ENCODE measurements around the gene CARF. TPM values are rescaled to one million over a fixed set of nuclear protein-coding genes. Genes with fewer than 3 reads are reported as not detected.

Gene CARF
- total and polyA plus RNA-seq, 4 donors = 0.98 to 4.3 (median 2.9) TPM

GRCh38 chr2:202871300-202872141 is 40.6 kb upstream of the CARF start, which contains the start of gene ICA1L (continued):
- TF ChIP-seq, protein P1, sequence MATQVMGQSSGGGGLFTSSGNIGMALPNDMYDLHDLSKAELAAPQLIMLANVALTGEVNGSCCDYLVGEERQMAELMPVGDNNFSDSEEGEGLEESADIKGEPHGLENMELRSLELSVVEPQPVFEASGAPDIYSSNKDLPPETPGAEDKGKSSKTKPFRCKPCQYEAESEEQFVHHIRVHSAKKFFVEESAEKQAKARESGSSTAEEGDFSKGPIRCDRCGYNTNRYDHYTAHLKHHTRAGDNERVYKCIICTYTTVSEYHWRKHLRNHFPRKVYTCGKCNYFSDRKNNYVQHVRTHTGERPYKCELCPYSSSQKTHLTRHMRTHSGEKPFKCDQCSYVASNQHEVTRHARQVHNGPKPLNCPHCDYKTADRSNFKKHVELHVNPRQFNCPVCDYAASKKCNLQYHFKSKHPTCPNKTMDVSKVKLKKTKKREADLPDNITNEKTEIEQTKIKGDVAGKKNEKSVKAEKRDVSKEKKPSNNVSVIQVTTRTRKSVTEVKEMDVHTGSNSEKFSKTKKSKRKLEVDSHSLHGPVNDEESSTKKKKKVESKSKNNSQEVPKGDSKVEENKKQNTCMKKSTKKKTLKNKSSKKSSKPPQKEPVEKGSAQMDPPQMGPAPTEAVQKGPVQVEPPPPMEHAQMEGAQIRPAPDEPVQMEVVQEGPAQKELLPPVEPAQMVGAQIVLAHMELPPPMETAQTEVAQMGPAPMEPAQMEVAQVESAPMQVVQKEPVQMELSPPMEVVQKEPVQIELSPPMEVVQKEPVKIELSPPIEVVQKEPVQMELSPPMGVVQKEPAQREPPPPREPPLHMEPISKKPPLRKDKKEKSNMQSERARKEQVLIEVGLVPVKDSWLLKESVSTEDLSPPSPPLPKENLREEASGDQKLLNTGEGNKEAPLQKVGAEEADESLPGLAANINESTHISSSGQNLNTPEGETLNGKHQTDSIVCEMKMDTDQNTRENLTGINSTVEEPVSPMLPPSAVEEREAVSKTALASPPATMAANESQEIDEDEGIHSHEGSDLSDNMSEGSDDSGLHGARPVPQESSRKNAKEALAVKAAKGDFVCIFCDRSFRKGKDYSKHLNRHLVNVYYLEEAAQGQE (IDR thresholded peaks at IDR 0.05) = no peak
- no peak for TF ChIP-seq TAF1 (conservative IDR thresholded peaks at IDR 0.05)
- no peak for TF ChIP-seq HNF4G (IDR thresholded peaks at IDR 0.05)
- TF ChIP-seq ATF3 (IDR thresholded peaks at IDR 0.05) = no peak
- TF ChIP-seq FOXA2 (IDR thresholded peaks at IDR 0.05) = no peak

GRCh38 chr2:202877699-202878098 is 34.4 kb upstream of the CARF start:
- Histone ChIP-seq H3K36me3 (ENCODE audit: control insufficient read depth in 4 of 4, insufficient read depth in 3 of 4, low read depth in 1 of 4, low read length in 3 of 4) (peaks cover 2 to 11% (median 3%) of the 10 kb centered on the region in 4 donors), H3K9me3 (ENCODE audit: control insufficient read depth in 4 of 4, low read length in 3 of 4) (no peaks in the 10 kb centered on the region), H3K27ac (ENCODE audit: low read depth in 1 of 2, low read length in 2 of 2) (no peak overlapping the region), H3K9ac (ENCODE audit: low read depth in 1 of 2, low read length in 2 of 2) (no peak overlapping the region), H3K4me3 (ENCODE audit: low read depth in 1 of 3, low read length in 3 of 3) (no peak overlapping the region), H3K4me1 (ENCODE audit: control insufficient read depth in 4 of 4, insufficient read depth in 4 of 4, low read length in 3 of 4) (no peaks in the 10 kb centered on the region), H3K27me3 (ENCODE audit: control insufficient read depth in 4 of 4, insufficient read depth in 4 of 4, low read length in 3 of 4) (no peaks in the 10 kb centered on the region)
- DNase-seq (ENCODE audit: low spot score) = no peak
- TF ChIP-seq SP1 (IDR thresholded peaks at IDR 0.05) (no peak), TAF1 (conservative IDR thresholded peaks at IDR 0.05) (no peak), NR2F2 (IDR thresholded peaks at IDR 0.05) (no peak), MAX (IDR thresholded peaks at IDR 0.05) (no peak), FOXA2 (IDR thresholded peaks at IDR 0.05) (no peak), FOXA1 (IDR thresholded peaks at IDR 0.05) (no peak), RAD21 (IDR thresholded peaks at IDR 0.05) (no peak), HNF4A (conservative IDR thresholded peaks at IDR 0.05) (no peak), EGR1 (IDR thresholded peaks at IDR 0.05; ENCODE audit: low read depth in 2 of 2) (no peak), JUND (IDR thresholded peaks at IDR 0.05) (no peak), YY1 (IDR thresholded peaks at IDR 0.05) (no peak), GABPA (IDR thresholded peaks at IDR 0.05 in 1 of 2, conservative IDR thresholded peaks at IDR 0.05 in 1 of 2) (no peak), ATF3 (IDR thresholded peaks at IDR 0.05) (no peak), RXRA (IDR thresholded peaks at IDR 0.05) (no peak), CTCF (IDR thresholded peaks at IDR 0.05; ENCODE audit: low read depth, low read length, missing input control) (no peak), HNF4G (IDR thresholded peaks at IDR 0.05) (no peak)
- TF ChIP-seq, protein P1 (IDR thresholded peaks at IDR 0.05) = no peak
- TF ChIP-seq, protein P2, sequence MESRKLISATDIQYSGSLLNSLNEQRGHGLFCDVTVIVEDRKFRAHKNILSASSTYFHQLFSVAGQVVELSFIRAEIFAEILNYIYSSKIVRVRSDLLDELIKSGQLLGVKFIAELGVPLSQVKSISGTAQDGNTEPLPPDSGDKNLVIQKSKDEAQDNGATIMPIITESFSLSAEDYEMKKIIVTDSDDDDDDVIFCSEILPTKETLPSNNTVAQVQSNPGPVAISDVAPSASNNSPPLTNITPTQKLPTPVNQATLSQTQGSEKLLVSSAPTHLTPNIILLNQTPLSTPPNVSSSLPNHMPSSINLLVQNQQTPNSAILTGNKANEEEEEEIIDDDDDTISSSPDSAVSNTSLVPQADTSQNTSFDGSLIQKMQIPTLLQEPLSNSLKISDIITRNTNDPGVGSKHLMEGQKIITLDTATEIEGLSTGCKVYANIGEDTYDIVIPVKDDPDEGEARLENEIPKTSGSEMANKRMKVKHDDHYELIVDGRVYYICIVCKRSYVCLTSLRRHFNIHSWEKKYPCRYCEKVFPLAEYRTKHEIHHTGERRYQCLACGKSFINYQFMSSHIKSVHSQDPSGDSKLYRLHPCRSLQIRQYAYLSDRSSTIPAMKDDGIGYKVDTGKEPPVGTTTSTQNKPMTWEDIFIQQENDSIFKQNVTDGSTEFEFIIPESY (IDR thresholded peaks at IDR 0.05) = no peak
- WGBS = 98% methylated on average over 2 of the region's 2 CpGs
